Right kidney (tissue), 1 donor: ENCODE data around the gene RUNX1.
"Not testable (repeated sequence)": the region's sequence is repeated elsewhere in the genome, so short reads cannot be mapped to it uniquely, and the experiment has no call there.

Experiments
- DNase-seq: peaks from one replicate; pipeline ENCODE4 v3.0.0-alpha.2; 2016

The RUNX1 gene

DNA sequence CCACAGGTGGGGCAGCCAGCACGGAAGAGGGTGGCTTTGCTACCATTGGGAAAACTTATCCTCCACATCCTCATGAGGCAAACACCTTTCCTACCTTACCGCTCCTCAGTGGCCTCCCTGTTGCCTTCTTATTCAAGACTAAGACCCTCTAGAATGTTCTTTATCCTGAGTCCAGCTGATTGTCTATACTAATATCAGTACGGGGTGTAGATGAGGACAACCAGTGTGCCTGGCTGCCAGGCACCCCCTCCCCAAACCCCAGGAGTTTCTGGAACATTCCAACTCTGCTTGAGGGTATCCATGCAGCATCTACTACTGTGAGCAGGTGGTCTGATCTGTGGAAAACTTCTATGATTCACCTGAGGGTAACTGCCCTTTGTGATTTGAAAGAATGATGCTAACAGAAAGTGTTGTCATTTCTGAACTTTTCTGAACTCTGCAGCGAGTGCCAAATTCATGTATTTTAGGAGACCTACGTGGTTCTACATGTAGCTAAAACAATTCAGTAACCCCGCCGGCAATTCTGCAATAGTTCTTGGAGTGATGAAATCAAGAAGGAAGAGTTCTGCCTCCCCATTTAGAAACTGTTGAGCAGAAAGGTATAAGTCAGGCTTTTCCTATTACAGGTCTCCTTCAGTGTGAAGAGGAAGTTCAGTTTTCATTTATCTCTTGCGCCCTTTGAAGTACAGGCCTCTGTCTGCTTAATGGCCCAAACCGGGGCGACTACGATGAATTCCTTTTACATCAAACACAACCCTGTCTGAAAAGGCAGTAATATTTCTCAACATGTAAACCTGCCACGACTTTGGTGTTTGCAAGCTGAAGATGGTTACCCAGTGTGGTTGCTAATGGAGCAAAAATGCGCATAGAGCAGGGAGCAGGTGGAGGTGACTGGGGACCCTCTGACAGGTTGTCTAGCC lies 80.4 kb downstream of the RUNX1 start:
- DNase-seq, result no peak

DNA sequence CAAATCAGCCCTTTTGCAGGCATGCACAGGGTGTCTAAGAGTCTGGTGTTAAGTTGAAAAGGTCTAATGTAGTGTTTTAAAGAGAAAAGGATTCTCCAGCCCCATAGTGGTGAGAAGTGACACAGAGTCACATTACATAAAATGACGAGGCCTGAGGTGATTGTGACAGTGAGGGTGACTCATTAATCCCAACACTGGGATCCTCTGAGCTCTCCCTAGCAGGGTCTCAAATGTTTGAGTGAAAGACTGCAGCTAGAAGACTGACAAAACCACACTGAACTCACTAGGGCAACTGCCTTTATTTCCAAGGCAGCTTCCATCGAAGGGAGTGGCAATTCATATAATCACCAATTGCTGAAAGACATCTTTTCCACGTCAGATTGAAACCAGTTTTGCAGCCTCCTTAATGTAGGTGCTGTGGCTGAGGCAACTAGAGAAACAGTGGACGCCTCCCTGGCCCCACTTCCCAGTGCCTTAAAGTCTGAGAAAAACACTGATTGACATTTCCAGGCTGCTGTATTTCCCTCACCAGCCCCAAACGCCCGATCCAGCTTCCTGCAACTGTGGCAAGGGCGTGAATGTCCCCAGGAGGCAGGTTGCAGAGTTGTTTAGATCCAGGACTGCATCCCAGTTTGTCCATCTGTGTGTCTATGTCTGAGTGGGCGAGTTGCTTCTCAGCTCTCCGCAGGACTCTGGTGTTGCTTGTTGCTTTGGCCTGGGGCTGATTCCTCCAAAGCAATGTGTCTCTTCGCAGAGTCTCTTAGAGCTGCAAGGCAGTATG lies 81.4 kb downstream of the RUNX1 start:
- DNase-seq, result no peak

DNA sequence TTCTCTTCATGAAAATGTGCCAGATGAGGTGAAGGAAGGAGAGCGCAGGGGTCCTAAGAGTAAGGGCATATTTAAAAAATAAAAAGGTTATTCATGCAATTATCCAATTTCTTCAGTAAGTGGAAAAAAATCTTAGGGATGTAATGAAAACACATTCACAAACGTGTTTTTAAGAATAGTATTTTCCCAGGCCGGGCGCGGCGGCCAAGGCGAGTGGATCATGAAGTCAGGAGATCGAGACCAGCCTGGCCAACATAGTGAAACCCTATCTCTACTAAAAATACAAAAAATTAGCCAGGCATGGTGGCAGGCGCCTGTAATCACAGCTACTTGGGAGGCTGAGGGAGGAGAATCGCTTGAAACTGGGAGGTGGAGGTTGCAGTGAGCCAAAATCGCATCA lies 82.2 kb downstream of the RUNX1 start:
- not testable (repeated sequence) for DNase-seq

DNA sequence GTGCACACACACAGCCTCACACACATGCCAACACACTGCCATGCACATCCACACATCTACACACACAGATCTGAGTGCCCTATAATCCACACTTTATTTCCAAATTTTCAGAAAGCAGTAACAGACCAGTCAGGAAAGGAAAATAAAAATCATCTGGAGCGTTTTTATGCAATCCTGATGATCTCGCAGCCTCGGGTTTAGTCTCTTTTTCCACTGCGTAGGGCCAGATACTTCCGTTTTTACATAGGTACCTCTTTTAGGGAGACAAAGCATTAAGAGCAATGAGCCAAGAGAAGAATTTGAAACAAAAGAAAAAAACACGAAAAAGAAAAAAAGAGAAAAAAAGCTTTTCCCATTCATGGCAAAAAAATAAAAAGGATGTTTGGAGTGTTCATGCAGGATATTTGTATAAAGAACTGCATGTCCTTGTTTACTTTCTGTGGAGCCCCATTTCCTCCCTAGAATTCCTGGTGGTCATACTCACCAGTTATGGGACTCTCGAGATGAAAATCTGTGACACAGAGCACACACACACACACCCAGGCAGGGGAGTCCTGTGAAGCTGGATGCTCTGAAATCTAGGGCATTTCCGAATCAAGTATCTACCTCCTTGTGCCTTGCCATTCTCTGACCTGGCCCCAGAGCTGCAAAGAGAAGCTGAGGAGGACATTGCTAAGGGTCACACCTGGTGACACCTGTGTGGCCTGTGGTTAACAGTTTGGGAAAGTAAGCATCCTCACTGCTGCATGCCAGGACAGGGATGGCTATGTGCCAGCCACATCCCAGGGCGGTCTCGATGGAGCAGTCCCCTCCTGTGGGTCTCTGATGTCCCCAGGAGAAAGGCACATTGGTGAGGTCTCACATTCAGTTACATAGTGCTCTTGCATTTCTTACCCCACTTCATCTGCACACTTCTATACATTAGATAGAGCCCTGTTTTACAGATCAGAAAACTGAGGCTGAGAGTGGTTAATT lies 83.6 kb downstream of the RUNX1 start:
- no peak for DNase-seq

DNA sequence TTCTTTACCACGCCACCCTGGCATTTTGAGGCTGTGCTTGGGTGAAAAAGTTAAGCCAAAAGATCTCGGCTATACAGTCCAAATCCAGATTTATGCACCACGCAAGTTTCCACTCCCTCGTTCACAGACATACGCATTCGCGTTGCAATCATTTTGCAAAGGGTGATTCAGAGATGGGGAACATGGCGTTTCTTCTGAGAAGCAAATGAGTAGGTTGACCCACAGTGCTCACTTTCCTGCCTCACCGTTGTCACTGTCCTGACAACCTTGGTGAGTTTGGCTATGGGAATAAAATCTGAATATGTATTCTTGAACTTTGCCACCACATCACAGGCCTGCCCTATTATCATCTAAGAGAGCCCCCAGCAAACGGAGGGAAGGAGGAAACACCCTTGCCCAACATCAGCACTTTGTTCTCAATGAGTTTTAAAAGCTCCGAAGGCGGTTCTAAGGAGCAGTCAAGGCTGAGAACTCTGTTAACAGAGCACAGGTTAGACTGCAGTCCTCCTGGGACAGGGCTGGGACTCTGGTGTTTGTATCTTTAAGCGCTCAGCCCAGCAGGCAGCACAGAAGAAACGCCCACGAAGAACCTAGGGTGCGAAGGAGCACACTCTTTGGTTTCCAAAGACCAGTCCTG lies 86.4 kb downstream of the RUNX1 start:
- DNase-seq, result no peak

DNA sequence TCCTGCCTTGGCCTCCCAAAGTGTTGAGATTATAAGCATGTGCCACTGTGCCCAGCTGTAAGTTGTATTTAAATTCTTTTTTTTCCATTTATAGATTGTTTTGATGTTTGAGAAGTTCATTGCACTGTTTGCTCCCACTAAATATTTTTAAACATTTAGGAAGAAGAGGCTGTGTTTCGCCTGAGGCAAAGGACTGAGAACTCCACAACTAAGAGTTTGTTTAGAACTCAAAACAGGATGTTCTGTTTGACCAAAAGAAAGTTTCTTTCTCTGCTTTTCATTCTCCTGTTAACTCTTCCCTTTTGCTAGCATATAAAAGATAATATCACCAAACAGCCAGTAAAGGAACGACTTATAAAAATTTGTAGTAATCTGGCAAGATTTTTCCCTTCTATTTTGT lies 87.0 kb downstream of the RUNX1 start:
- DNase-seq, result no peak

DNA sequence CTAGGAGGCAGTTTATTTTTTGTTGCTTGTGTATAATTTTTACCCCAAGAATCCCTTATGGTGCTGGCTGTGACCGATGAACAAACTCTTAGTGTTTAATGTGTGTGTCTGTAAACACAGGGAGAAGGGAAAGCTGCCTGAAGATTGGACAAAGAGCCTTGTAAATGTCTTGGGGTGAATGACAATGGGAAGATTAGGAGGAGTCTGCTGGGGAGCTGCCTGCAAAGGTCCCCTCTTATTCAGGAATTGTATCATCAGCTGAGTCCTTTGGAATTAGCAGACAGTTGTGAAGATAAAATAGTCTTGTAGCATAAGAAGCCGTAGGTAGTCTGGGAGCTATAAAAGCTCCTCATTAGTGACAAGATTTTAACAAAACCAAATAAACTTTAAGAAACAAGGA lies 88.4 kb downstream of the RUNX1 start:
- DNase-seq, result no peak

DNA sequence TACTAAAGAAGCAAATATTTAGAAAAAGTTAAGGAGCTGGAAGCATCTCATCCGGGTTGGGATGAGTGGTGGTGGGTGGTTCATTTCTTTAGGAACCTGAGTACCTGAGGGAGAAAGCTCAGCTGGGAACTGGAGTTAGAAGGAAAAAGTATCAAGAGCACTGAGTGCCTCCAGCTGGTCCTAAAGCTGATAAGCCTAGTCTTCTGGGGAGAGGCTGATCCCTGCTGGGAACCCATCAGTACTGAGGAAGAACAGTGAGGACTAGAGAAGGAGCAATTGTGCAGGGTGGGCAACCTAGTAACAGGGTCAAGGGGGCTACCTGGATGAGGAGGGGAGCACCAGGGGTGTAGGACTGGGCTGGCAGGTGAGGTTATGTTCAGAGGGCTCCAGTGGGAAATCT lies 89.5 kb downstream of the RUNX1 start:
- DNase-seq, result no peak

DNA sequence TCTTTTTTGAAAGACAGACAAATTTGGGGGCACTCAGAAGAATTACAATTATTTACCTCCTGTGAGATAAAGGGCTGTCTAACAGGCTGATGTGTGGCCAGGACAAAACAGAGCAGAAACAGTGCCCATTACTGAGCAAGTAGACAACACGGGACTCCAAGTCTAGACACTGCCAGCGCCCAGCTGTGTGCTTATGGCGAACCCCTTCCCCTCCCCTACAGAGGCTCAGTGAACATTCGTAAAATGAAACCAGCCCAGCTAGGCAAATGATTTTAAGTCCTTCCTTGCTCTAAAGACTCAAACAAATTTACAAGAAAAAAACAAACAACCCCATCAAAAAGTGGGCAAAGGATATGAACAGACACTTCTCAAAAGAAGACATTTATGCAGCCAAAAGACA lies 91.1 kb downstream of the RUNX1 start:
- DNase-seq, result no peak

DNA sequence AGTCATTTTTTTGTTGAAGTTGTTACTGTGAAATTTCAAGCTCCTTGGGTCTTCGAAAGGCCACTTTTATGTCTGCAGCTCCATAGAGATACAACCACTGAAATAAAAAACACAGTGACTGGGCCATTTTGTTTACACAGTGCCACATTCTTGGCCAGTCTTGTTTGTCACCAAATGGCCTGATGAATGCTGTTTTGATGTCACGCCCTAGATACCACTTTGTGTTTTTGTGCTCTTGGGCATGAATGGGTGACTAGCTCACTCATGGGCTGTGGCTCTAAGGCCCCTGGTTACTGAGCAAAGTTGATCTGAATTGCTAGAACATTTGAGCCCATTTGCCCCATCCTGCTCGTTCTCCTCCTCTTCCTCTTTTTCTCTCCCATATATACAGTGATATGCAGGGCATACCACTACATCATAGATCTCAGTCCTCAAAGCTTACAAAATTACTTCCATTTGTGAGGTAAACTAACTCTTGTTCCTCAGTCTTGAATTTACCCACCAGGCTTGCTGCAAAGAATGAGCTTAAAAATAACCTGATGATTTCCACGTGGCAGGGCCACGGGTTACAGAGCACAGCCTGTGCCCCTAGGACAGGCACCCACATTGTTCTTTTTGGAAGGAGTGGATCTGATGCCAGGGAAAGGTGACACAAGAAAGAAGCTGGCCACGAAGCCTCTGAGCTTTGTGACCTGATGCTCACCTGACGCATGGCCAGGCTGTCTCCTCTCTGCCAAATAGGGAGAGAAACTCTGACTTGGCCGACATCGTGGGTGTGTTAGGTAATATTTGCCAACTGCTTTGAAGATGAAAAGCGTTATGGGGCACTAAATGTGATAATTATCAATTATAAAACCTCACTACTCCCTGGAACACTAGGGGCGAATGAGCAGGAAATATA lies 92.4 kb downstream of the RUNX1 start:
- DNase-seq, result no peak

DNA sequence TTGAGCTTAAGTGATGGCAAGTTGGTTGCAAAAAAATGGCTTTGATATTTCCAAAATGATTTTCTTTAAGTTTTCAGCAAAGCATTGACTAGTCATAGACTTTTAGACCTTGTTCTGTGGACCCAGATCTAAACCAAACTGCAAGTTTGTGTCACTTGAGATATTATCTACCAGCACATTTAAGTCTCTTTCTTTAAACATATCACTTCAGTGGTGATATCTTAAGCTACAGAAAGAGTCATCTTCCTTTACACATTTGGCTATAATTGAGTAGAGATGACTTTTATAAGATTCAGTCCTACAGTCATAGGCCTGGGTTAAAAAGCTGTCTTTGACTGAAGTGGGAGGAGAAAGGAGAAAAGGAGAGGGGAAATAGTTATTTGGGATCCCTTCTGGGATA lies 95.2 kb downstream of the RUNX1 start:
- DNase-seq, result no peak

DNA sequence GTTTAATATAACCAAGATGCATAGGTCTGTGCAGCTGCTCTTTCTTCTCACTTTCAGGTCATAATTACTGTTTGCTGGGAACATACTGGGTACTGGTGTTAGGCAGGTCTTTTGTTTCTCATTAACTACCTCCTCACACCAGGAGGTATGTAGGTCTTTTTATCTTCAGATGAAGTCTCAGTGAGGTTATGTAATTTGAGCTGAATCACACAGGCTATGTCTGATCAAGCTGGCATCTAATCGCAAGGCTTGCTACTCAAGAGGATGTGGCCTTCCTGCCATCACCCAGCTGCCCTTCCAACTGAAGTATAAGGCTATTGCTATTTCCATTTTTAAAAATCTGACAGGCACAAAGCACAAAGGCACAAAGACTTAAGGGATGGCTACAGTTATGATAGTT lies 96.4 kb downstream of the RUNX1 start:
- DNase-seq, result no peak

DNA sequence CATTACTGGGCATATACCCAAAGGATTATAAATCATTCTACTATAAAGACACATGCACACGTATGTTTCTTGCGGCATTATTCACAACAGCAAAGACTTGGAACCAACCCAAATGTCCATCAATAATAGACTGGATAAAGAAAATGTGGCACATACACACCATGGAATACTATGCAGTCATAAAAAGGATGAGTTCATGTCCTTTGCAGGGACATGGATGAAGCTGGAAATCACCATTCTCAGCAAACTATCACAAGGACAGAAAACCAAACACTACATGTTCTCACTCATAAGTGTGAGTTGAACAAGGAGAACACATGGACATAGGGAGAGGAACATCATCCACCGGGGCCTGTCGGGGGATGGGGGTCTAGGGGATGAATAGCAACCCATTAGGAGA lies 97.2 kb downstream of the RUNX1 start:
- DNase-seq, result not testable (repeated sequence)

DNA sequence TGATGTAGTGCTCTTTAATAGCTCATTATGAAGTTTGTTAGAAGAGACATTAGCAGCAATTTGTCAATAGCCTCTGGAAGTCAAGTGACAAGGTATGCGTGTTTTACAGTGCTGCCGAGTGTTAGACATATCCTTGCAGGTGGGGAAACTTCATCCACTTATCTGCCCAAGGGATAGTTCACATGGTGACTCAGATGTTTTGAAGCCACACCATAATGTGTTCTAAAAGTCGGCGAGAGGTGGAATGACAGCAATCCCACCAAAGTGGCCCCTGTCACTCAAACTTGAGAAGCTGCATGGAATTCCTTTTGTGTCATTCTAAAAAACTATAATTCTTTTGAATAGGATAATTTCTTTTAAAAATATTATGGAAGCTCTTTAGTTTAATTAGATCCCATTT lies 98.1 kb downstream of the RUNX1 start:
- DNase-seq, result no peak

DNA sequence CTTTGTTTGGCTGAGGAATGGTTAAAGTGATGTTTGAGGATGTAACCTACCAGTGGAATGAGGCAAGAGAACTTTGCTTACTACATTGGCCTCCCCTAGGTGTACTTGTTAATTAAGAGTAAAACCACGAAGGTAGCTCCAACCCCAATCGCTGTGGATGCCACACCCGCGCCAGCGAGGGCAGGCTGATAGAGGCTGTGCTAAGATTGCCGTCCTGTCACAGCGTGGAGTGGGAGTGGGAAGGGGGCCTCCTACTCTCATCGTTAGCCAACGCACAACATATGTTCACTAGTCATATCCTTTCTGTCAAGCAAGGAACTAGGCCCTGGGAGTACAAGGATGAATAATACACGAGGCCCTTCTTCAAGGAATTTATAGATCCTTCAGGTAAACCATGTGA lies 99.6 kb downstream of the RUNX1 start:
- no peak for DNase-seq

DNA sequence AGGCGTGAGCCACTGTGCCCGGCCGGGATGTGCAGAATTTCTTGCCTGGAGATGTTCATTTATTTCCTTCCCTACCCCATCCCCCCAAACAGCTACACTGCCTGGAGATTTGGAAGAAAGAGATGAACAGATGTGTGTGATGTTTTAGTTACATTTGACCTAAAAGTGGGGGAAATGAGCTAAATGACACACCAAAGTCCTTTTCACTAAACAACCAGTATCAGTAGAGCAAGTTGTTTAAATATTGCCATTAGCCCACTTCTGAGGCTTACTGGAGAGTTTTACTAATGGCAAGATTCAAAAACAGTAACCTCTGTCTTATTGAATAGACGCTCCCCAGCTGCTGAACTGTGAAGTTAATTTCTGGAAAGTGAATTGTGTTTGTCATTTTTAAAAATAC lies 100.1 kb downstream of the RUNX1 start:
- no peak for DNase-seq

DNA sequence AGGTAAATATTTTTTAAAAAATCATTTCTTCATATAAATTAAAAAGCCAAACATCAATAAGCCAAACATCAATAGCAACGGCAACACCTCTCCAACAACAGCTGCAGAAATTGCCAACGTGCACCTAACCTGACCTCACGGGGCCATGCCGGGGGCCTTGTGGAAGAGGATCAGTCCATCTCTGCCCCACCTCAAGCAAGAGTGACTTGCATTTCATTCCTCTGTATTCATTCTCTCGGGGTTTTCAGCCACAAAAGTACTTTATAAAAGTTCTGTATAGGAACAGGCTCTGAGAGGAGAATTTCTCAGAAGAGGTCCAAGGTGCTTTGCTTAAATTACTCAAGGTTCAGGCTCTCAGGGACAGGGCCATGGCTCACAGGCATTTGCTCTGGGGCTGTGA lies 100.9 kb downstream of the RUNX1 start:
- DNase-seq, result no peak

DNA sequence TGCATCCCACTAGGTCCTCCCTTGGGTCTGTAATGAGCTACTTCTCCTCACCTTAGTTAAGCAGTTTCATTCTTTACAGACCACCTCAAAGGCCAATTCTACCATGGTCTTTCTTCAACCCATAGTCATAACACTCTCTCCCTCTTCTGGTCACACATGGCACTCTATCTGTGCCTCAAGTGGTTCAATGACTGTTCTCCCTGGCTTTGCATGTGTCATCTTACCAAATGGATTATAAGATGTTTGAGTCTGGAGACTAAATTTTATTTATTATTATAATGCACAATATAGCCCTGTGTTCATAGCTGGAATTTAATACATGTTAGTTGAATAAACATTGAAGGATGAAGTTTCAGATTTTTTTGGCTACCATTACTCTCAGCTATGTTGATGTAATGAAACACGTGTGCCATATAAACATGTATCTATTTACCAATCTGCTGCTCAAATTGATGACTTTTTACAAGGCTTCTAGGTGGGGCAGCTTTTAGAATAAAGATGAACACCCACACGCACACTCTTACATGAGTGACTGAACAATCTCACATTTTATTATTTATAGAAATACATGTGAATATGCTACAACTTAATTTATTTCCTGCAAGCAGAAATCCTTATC lies 102.1 kb downstream of the RUNX1 start:
- no peak for DNase-seq

DNA sequence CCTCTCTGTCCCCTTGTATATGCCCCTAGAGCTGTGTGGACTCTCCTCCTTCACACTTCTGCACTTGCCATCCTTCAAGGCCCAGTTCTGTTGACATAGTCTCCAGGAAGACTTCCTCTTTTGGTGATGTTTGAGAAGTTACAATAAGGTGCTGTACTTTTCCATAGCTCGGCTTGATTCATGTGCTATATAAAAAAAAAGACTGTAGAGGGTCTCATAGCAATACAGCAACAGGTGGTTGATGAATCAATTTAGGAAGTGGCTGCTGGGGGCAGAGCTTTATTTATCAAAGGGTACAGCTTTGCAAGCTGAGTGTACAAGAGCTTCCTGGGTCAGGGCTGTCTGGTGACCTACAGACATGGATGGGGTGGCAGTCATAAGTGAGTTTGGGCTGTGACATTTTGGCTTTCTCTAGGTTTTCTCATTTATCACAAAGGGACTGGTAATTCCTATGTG lies 102.7 kb downstream of the RUNX1 start:
- no peak for DNase-seq

DNA sequence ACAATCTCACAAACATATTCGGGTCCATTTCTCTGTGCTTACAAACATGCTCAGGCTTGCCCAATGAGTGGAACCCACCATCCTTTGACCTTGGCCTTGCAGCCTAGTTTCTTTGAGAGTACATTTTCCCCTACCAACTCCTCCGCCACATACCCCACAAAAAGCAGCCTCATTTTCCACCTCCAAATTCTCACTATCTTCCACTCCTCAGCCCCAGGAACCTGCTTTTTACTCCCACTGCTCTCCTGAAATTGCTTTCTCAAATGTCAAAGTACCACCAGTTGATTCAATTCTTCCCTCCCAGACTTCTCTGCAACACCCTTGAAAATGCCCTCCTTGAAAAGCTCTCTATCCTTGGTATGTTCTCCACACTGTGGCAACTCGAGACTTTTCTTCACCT lies 103.8 kb downstream of the RUNX1 start:
- no peak for DNase-seq
